Placental pericyte (primary cell): ENCODE results near the gene DMXL1. TPM values are rescaled to one million over a fixed set of nuclear protein-coding genes. Genes with fewer than 3 reads are reported as not detected.

ENCODE experiments used
- small RNA-seq: library from RNA; depleted of rRNA; stranded (forward); fragments of <200 nt; gene quantifications from one replicate; pipeline ENCODE3, GENCODE V24; 2012; ENCODE audit warnings: low replicate concordance
- total RNA-seq: library from RNA; depleted of rRNA; stranded (reverse); fragments of >200 nt; gene quantifications from 2 replicates; pipeline ENCODE4 v1.2.3, GENCODE V29; 2012

DMXL1 gene
- total RNA-seq, result 33.5 and 41.9 TPM in 2 replicates

GRCh38 chr5:119070828-119071560 is at the start of gene DMXL1:
Gene DMXL1, plus strand, starts transcription at chr5:119071087. Its CDS starts 483 bp downstream, at chr5:119071570.

Small RNA genes within 50 kb of the gene (small RNA-seq; reads per million reads assigned to genes)
- gene LAMTOR3P2, result not detected
- gene MIR5706, result not detected
- not detected for gene RNU6-701P

Other genes with a start within 250 kb of the DMXL1 start
- 6.7 and 8.3 TPM in 2 replicates for gene DTWD2, start 82.5 kb upstream of the DMXL1 start, total RNA-seq